ENCODE results near the gene ADAM12. TPM values are rescaled to one million over a fixed set of nuclear protein-coding genes. Genes with fewer than 3 reads are reported as not detected.

Gene ADAM12
- total RNA-seq, 1 experiment from 2014 or later: 0.24 TPM

DNA sequence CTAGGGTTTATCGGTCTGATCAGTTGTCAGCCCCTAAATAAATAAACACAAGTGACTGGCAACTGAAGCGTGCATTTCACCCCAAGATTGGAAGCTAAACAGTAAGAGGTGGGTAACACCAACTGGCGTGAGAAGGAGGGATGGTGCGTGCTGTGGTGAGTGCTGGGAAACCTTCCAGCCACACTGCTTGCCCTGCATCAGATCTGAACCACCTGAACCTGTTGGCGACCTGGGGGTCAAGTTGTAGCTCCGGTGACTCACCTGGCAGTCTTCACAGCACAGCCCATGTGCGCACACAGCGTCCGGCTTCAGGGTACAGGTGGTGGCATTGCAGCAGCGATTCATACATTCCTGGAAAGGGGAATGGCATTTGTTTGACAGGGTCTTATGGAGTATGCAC is 321.8 kb downstream of the ADAM12 start:
- Mint-ChIP-seq H3K4me3 (no peak overlapping the region), H3K27ac (no peak overlapping the region), H3K4me1 (peaks cover 12 to 14% of the 10 kb centered on the region in 2 experiments), H3K27me3 (ENCODE audit: low read depth) (peaks cover 2% of the 10 kb centered on the region), H3K36me3 (ENCODE audit: insufficient read depth in 1 of 3, low read depth in 3 of 3) (peaks cover 0 to 4% (median 2%) of the 10 kb centered on the region in 3 experiments; a peak in 3 of 7 replicates), H3K9me3 (peaks cover 0 to under 1% of the 10 kb centered on the region in 2 experiments; a peak in 3 of 5 replicates)
- Histone ChIP-seq H2AFZ (ENCODE audit: low read length) (no peak overlapping the region), H2BK20ac (ENCODE audit: low read depth, low read length, poor library complexity, severe bottlenecking) (no peak overlapping the region), H3K23me2 (ENCODE audit: insufficient read length, low read depth, low read length, poor library complexity, severe bottlenecking) (no peaks in the 10 kb centered on the region), H3K27me3 (ENCODE audit: insufficient read depth, low read length) (no peaks in the 10 kb centered on the region), H4K91ac (ENCODE audit: insufficient read length, low read depth, low read length) (no peak overlapping the region), H4K20me1 (ENCODE audit: control insufficient read depth, insufficient read depth, insufficient read length) (no peaks in the 10 kb centered on the region), H3K4me1 (ENCODE audit: insufficient read depth, low read length) (no peaks in the 10 kb centered on the region), H3K9me3 (ENCODE audit: control insufficient read depth, low read depth, low read length) (no peaks in the 10 kb centered on the region), H4K8ac (replicated peaks; ENCODE audit: insufficient read length, low read depth, low read length) (no peak overlapping the region), H3K4ac (ENCODE audit: low read depth, low read length) (no peak overlapping the region), H3K18ac (ENCODE audit: insufficient read length, low read depth, low read length) (no peak overlapping the region), H3K14ac (ENCODE audit: insufficient read depth, low read length) (no peak overlapping the region), H3K9ac (ENCODE audit: extremely low read depth, insufficient read length, low read length) (no peak overlapping the region), H4K5ac (ENCODE audit: insufficient read length, low read depth, low read length) (no peak overlapping the region), H3K4me2 (ENCODE audit: insufficient read depth, insufficient read length, low read length) (no peak overlapping the region), H3K27ac (ENCODE audit: insufficient read length, low read depth, low read length) (no peak overlapping the region), H2BK12ac (ENCODE audit: insufficient read length, low read depth, low read length) (no peak overlapping the region), H3K56ac (ENCODE audit: insufficient read length, low read depth, low read length) (no peak overlapping the region), H3T11ph (ENCODE audit: low read length) (no peak overlapping the region), H2BK120ac (ENCODE audit: low read depth, low read length, poor library complexity, severe bottlenecking) (no peak overlapping the region), H2BK15ac (ENCODE audit: low read depth, low read length) (no peak overlapping the region), H3K79me1 (ENCODE audit: insufficient read depth, low read depth, low read length, poor library complexity, severe bottlenecking) (no peaks in the 10 kb centered on the region), H2AK5ac (ENCODE audit: insufficient read length, low read length) (no peak overlapping the region), H3K23ac (ENCODE audit: insufficient read length, low read depth, low read length) (no peak overlapping the region), H3K79me2 (ENCODE audit: insufficient read depth, low read length) (no peaks in the 10 kb centered on the region), H2BK5ac (ENCODE audit: insufficient read length, low read length) (no peak overlapping the region)
- no peak for DNase-seq
- WGBS (ENCODE audit: extremely low coverage, insufficient read length, low lambda C conversion rate): no CpG with 5 or more reads among the region's 10 CpGs
- TF ChIP-seq, protein P1, sequence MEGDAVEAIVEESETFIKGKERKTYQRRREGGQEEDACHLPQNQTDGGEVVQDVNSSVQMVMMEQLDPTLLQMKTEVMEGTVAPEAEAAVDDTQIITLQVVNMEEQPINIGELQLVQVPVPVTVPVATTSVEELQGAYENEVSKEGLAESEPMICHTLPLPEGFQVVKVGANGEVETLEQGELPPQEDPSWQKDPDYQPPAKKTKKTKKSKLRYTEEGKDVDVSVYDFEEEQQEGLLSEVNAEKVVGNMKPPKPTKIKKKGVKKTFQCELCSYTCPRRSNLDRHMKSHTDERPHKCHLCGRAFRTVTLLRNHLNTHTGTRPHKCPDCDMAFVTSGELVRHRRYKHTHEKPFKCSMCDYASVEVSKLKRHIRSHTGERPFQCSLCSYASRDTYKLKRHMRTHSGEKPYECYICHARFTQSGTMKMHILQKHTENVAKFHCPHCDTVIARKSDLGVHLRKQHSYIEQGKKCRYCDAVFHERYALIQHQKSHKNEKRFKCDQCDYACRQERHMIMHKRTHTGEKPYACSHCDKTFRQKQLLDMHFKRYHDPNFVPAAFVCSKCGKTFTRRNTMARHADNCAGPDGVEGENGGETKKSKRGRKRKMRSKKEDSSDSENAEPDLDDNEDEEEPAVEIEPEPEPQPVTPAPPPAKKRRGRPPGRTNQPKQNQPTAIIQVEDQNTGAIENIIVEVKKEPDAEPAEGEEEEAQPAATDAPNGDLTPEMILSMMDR (conservative IDR thresholded peaks at IDR 0.05): no peak

Data from H9 (cell line).